T-helper 9 cell (primary cell): ENCODE measurements around the gene PDGFRA.
"Not testable (repeated sequence)": the region's sequence is repeated elsewhere in the genome, so short reads cannot be mapped to it uniquely, and the experiment has no call there.

Source experiments
- DNase-seq: peaks from one replicate; pipeline ENCODE4 v3.0.0-alpha.2; 2020

PDGFRA gene

GRCh38 chr4:54330896-54331295 is 101.8 kb downstream of the PDGFRA start:
- DNase-seq: no peak

DNA sequence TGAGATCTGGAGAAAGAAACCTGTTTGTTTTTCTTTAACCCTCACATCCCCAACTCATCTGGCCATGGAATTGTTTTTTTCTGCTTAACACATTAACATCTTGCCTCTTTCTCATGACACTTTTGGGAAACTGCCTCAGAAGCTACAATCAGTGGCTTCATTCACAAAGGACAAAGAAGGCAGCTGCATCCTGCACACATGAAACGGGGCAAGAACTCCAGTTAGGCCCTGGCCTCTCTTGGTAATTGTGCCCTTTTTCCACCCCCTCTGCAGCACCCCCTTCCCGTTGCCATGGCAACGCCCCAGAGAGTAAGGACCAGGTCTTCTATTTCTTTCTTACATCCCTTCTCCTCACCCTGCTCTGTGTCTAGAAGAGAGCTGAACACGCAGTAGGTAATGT is 103.4 kb downstream of the PDGFRA start:
- DNase-seq: no peak

DNA sequence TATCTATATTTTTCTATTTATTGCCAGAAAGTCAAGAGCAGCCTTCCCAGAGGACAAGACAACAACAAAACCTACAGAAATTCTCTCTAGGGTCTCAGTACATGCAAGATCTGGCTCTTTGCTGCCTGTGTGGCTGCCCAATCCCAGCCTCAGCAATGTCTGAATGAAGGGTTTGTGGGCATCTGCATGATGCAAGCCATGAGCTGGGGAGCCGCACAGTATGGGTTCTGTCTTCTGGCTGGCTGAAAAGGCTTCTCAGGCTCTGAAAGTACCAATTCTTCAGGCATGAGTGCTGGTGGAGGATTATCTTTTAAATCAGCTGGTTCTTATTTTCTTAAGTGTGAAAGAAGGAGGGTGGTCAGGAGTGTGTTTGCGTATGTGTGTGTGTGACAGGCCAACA is 104.6 kb downstream of the PDGFRA start:
- no peak for DNase-seq

DNA sequence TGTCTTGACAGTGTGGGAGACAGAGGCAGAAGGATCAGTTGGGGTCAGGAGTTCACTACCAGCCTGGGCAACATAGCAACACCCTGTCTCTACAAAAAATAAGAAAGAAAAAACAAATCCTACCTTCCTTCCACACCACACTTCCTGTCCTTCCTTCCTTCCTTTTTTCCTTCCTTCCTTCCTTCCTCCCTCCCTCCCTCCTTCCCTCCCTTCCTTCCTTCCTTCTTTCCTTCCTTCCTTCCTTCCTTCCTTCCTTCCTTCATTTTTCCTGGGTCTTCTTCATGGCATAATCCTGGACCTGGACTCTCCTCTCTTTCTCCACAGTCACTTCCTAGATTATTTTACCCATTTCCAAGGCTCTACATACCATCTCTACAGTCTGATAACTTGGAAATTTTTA is 105.7 kb downstream of the PDGFRA start:
- DNase-seq: not testable (repeated sequence)

DNA sequence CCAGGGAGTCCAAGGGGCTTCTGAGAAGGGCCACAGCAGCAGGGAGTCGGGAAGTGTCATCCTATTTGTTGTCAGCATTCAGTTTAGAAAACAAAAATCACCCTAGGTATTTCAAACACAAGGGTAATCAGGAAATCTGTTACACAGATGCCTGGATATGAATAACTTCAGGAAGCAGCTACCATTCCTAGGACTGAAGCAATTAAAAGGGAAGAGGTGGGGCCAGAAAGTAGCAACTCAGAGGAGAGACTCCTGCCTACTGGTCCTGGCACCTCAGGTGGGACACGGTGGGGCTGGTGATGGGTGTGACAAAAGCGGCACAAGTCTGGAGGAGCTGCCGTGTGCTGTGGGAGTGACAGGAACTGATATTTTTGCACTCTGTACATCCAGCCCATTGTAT is 107.9 kb downstream of the PDGFRA start:
- no peak for DNase-seq

- DNase-seq: not testable (repeated sequence)
Observed at GRCh38 chr4:54342067-54342466, 113.0 kb downstream of the PDGFRA start.
